Panc1 (cell line): Measurements from ENCODE around the gene PLEKHG7.

Experiments
- CTCF ChIP-seq: fragments of 450-650 bp; IDR thresholded peaks from 2 replicates; pipeline ENCODE4 v1.5.1; 2017; ENCODE audit warnings: mild to moderate bottlenecking
- SIN3A ChIP-seq: IDR thresholded peaks from 2 replicates; pipeline ENCODE4 v1.6.1; 2012; ENCODE audit warnings: low read depth, mild to moderate bottlenecking, low read length, moderate library complexity, borderline replicate concordance; ENCODE audit not compliant: insufficient read depth

DNA sequence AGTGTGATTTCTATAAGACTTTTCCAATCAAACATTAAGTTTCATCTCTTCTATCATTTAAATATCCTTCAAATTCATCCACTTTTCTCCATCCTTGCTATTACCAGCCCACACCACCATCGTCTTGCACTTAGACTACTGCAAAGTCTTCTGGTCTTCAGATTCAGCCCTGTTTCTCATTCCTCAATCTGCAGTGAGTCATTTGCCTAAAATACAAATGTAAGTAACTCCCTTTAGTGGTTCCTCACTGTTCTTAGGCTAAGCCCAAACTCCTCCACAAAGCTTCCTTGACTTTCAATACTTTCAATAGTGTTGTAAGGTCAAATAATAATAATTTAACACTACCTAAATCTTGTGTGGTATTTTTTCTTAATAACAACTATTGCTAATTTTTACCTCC is 83.3 kb downstream of the PLEKHG7 start:
- TF ChIP-seq CTCF (no peak), SIN3A (no peak)
